RWPE1 (cell line): ENCODE measurements around the gene LRRC32.

ENCODE experiments used
- CTCF ChIA-PET: fragments of 350-600 bp; sonication (Branson Sonifier 250); formaldehyde crosslinking; extraction: SDS; loops from one replicate; lab custom pipeline; 2021; lab: Yijun Ruan, JAX
- POLR2A ChIA-PET: fragments of 400-600 bp; formaldehyde crosslinking; extraction: SDS; loops from one replicate; lab custom pipeline; 2020; ENCODE audit warnings: antibody characterized with exemption; ENCODE audit not compliant: low non-redundant PET; lab: Yijun Ruan, JAX
- DNase-seq: peaks from one replicate; pipeline ENCODE4 v3.0.0; 2012; ENCODE audit warnings: low spot score
- H3K27ac ChIP-seq: fragments of 450-650 bp; 2 replicates; pipeline ENCODE4 v1.5.1; 2017
- CTCF ChIP-seq: fragments of 450-650 bp; conservative IDR thresholded peaks from 2 replicates; pipeline ENCODE4 v1.5.1; 2017; ENCODE audit warnings: low read depth, mild to moderate bottlenecking

Gene LRRC32

GRCh38 chr11:76635991-76636738, 34.4 kb downstream of the LRRC32 start:
- no peak overlapping the region for H3K27ac ChIP-seq
- POLR2A ChIA-PET = no interaction called here
- CTCF ChIA-PET = no interaction called here
- DNase-seq = no peak
- no peak for TF ChIP-seq CTCF

- no peak for DNase-seq
- TF ChIP-seq CTCF = no peak
- no peak overlapping the region for H3K27ac ChIP-seq
- ChIA-PET CTCF (no interaction called here), POLR2A (no interaction called here)
Measured at GRCh38 chr11:76634886-76635285, 35.7 kb downstream of the LRRC32 start.

- no peak for DNase-seq
- ChIA-PET POLR2A (no interaction called here), CTCF (no interaction called here)
- TF ChIP-seq CTCF = no peak
- H3K27ac ChIP-seq = no peak overlapping the region
Measured at GRCh38 chr11:76632492-76632891, 38.1 kb downstream of the LRRC32 start.

GRCh38 chr11:76631566-76632308, 38.8 kb downstream of the LRRC32 start:
- no peak overlapping the region for H3K27ac ChIP-seq
- ChIA-PET CTCF (interaction anchor here (0.6 kb wide), 1 partner anchor 33 kb away, joined by 3 read pairs; no protein-coding TSS in a partner anchor), POLR2A (no interaction called here)
- no peak for TF ChIP-seq CTCF
- no peak for DNase-seq

- no peak for TF ChIP-seq CTCF
- ChIA-PET CTCF (interaction anchor here (0.6 to 0.7 kb wide), 2 partner anchors 312 to 397 kb away, joined by 3 to 4 read pairs; no protein-coding TSS in a partner anchor), POLR2A (no interaction called here)
- DNase-seq = no peak
- H3K27ac ChIP-seq = no peak overlapping the region
Measured at GRCh38 chr11:76630600-76631281, 39.8 kb downstream of the LRRC32 start.
